Measurements from ENCODE around the gene GPX8.

DNA sequence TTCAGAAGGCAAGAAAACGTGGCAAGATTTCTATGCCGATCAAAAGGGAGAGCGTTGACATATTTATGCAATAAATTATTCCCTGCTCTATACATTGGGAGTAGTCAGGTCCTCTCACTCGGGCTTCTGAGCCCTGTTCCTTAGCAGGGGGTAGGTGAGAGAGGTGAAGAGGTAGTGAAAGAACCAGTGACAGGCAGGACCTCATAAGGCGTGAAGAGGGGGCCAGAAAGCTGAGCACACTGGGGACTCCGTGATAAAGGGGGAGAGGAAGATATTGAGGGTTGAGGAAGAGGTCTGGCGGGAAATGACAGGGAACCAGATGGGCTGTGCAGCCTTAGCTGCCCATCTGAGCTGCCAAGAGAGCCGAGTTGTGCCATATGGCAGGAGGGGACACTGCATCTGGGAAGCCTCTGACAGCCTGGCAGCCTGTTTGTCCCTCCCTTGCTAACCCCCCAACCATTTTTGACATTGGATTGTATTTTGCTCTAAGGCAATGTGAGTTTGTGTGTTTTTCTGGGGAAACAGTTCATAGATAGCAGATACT lies 13.8 kb downstream of the GPX8 start:
- TF ChIP-seq, protein P1, sequence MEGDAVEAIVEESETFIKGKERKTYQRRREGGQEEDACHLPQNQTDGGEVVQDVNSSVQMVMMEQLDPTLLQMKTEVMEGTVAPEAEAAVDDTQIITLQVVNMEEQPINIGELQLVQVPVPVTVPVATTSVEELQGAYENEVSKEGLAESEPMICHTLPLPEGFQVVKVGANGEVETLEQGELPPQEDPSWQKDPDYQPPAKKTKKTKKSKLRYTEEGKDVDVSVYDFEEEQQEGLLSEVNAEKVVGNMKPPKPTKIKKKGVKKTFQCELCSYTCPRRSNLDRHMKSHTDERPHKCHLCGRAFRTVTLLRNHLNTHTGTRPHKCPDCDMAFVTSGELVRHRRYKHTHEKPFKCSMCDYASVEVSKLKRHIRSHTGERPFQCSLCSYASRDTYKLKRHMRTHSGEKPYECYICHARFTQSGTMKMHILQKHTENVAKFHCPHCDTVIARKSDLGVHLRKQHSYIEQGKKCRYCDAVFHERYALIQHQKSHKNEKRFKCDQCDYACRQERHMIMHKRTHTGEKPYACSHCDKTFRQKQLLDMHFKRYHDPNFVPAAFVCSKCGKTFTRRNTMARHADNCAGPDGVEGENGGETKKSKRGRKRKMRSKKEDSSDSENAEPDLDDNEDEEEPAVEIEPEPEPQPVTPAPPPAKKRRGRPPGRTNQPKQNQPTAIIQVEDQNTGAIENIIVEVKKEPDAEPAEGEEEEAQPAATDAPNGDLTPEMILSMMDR (IDR thresholded peaks at IDR 0.05 in 8 of 11, conservative IDR thresholded peaks at IDR 0.05 in 3 of 11): no peak
- TF ChIP-seq POLR2AphosphoS5 (IDR thresholded peaks at IDR 0.05) (no peak), POLR2A (IDR thresholded peaks at IDR 0.05) (no peak)
